Epithelial cell of esophagus (primary cell): Measurements from ENCODE around the gene THEMIS.
"Not testable (repeated sequence)": the region's sequence is repeated elsewhere in the genome, so short reads cannot be mapped to it uniquely, and the experiment has no call there.

Source experiments
- DNase-seq: peaks from one replicate; pipeline ENCODE4 v3.0.0; 2010; ENCODE audit warnings: low read depth
- H3K4me3 ChIP-seq: 2 replicates; pipeline ENCODE4 v1.5.1; 2011; ENCODE audit warnings: mild to moderate bottlenecking, low read length, control low read depth
- TF ChIP-seq, protein P1 (sequence below): IDR thresholded peaks from 2 replicates; pipeline ENCODE4 v1.5.1; 2011; ENCODE audit warnings: low read depth, mild to moderate bottlenecking, low read length, control low read depth, inconsistent platforms; ENCODE audit not compliant: insufficient read depth; ENCODE audit errors: missing control alignments

THEMIS gene

DNA sequence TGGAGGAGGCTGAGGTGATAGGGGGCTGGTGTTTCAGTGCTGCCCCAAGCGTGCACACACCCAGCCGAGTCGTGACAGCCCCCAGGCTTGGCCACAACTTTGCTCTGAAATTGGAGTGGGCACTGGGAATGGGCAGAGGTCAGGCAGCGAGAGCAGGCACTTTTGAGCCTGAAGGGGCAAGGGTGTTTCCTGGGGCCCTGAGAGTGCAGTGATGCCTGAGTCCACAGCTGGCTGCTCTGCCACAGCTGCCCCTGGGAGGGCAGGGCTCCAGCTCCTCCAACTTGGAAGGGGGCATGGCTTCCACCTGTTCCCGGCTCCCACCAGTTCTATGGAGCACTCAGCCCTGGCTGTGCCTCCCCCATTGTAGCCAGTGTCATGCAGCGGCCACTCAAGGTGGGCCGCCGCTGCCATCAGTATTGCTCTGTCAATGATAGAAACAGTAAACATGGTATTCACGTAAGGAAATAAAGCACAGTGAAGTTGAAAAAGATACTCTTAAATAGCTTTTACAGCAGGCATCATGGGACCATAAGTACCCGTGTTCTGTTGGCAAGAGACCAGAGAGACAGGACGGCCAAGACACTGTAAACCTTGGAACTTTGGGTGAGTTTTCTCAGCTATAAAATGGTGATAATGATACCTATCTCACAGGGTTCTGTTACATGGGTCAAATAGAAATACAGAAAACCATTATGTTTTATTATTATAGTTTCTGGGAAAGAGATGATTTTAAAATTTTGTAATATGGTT lies 108.9 kb downstream of the THEMIS start:
- TF ChIP-seq, protein P1, sequence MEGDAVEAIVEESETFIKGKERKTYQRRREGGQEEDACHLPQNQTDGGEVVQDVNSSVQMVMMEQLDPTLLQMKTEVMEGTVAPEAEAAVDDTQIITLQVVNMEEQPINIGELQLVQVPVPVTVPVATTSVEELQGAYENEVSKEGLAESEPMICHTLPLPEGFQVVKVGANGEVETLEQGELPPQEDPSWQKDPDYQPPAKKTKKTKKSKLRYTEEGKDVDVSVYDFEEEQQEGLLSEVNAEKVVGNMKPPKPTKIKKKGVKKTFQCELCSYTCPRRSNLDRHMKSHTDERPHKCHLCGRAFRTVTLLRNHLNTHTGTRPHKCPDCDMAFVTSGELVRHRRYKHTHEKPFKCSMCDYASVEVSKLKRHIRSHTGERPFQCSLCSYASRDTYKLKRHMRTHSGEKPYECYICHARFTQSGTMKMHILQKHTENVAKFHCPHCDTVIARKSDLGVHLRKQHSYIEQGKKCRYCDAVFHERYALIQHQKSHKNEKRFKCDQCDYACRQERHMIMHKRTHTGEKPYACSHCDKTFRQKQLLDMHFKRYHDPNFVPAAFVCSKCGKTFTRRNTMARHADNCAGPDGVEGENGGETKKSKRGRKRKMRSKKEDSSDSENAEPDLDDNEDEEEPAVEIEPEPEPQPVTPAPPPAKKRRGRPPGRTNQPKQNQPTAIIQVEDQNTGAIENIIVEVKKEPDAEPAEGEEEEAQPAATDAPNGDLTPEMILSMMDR: no peak
- no peak for DNase-seq
- no peak overlapping the region for H3K4me3 ChIP-seq

DNA sequence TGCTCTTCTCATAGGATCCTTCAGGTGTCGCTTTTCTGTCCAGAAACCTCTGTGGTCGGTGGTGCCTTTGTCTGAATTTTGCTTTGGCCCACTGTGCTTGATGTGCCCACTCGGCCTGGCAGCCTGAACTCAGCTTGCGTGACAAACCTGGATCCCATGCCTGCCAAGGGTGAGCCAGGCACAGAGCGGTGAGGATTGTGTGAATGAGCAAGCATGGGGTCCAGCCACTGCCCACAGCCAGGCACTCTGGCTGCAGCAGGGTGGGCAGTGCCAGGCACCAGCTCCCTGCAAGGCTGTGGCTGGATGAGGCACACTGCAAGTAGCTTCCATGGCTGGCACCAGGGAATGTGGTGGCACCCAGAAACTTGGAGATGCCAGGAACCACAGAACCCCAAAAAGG lies 110.3 kb downstream of the THEMIS start:
- TF ChIP-seq, protein P1: no peak
- H3K4me3 ChIP-seq: no peak overlapping the region
- DNase-seq: no peak

DNA sequence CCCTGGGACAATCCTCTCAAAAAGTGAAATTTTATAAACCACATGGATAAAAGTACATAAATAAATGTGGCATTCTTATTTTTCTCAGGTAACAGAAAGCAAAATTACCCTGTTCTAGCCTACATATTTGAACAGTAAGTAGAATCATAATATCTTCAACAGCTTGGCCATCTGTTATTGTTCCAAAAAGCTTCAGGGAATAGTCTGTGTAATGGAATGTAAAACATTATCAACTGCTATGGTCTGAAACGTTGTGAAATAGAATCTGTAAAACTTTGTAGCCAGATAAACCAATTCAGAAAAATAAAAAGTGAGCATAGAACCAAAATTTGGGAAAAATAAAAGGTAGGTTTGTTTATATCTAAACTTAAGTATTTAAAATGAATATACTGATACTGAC lies 114.7 kb downstream of the THEMIS start:
- H3K4me3 ChIP-seq: no peak overlapping the region
- TF ChIP-seq, protein P1: no peak
- DNase-seq: no peak

DNA sequence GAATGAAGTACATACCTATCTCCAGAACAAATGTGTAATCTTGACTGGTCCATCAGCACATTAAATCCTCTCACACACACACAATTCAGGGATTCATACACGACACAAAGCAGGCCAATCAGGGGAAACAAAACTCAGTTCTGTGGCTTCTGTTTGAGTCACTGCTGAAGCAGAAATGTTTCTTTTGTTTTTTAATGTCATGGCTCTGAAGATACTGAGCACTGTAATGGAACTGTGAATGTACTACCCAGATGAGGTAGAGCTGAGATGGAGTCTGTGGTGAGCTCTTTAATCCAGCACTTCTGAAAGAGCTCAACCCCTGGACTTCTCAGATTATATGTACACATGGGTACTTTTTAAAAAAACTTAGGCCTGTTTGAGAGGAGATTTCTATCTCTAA lies 116.4 kb downstream of the THEMIS start:
- no peak for DNase-seq
- H3K4me3 ChIP-seq: no peak overlapping the region
- TF ChIP-seq, protein P1: no peak

DNA sequence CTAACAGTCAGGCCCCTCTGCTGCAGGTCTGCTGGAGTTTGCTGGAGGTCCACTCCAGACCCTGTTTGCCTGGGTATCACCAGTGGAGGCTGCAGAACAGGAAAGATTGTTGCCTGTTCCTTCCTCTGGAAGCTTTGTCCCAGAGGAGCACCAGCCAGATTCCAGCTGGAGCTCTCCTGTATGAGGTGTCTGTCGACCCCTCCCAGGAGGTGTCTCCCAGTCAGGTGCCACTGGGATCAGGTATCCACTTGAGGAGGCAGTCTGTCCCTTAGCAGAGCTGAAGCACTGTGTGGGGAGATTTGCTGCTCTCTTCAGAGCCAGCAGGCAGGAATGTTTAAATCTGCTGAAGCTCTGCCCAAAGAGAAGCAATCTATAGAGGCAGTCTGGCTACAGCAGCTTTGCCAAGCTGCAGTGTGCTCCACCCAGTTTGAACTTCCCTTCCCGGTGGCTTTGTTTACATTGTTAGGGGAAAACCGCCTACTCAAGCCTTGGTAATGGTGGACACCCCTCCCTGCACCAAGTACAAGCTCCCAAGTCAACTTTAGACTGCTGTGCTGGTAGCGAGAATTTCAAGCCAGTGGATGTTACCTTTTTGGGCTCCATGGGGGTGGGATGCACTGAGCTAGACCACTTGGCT lies 119.1 kb downstream of the THEMIS start:
- not testable (repeated sequence) for H3K4me3 ChIP-seq
- DNase-seq: peak; percentile 3

DNA sequence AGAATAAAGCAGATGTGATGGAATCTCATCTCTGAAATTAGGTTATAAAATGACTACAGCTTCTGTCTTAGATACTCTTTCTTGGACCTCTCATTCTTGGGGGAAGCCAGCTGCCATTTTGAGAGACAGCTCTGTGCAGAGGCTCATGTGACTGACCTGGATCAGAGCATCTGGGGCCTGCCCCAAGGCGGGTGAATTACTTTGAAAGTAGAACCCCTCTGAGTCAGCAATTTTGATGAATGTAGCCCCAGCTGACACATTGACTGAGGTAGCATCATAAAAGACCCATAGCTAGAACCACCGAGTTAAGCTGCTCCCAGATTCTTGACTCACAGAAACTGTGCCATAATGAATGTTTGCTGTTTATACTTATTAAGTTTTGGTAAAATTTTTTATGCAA lies 124.5 kb downstream of the THEMIS start:
- TF ChIP-seq, protein P1: no peak
- H3K4me3 ChIP-seq: no peak overlapping the region
- no peak for DNase-seq

DNA sequence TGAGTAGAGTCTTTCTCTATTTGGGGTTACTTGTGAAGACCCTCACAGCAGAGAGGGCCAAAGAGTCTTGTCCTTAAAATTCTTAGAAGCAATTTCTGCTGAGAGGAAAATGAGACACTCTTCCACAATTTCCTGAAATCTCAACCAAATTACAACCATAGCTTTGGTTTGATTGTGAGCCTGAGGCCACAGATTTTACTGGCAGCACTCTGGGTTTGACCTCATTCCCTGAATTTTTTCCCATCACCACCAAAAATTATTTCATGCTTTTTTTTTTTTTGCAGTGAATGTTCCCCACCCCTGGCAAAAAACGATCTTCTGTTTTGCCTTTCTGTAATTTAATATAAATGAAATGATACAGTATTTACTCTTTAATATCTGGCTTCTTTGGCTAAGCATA lies 125.5 kb downstream of the THEMIS start:
- TF ChIP-seq, protein P1: no peak
- no peak overlapping the region for H3K4me3 ChIP-seq
- no peak for DNase-seq
